NT2/D1 (cell line): ENCODE data around the gene SLC7A6OS.

Source experiments
- YY1 ChIP-seq: IDR thresholded peaks from 2 replicates; pipeline ENCODE4 v1.6.1; 2011; ENCODE audit not compliant: insufficient read length, insufficient read depth
- ZNF274 ChIP-seq: IDR thresholded peaks from 2 replicates; pipeline ENCODE4 v1.6.1; 2011; ENCODE audit warnings: mild to moderate bottlenecking, low read depth, low read length

GRCh38 chr16:68313116-68313515, 2.4 kb upstream of the SLC7A6OS start:
- TF ChIP-seq YY1 (no peak), ZNF274 (no peak)
